H1 (cell line): ENCODE data around the gene TRIM21. TPM values are rescaled to one million over a fixed set of nuclear protein-coding genes. Genes with fewer than 3 reads are reported as not detected.

Experiments used
- CBX5 ChIP-seq: fragments of 300-800, 300-1000 bp; sonication (generic); IDR thresholded peaks from 2 replicates; pipeline ENCODE4 v1.7.1; 2016; ENCODE audit warnings: antibody characterized with exemption, low read length, low read depth
- GABPA ChIP-seq: IDR thresholded peaks from 2 replicates; pipeline ENCODE4 v1.6.1; 2011; ENCODE audit warnings: mild to moderate bottlenecking, low read length, moderate library complexity, borderline replicate concordance; ENCODE audit not compliant: insufficient read depth
- KDM5A ChIP-seq: fragments of 200-600 bp; IDR thresholded peaks from 2 replicates; pipeline ENCODE4 v1.7.1; 2012; ENCODE audit warnings: mild to moderate bottlenecking, low read length, inconsistent platforms, mixed read lengths
- NANOG ChIP-seq: IDR thresholded peaks from 2 replicates; pipeline ENCODE4 v1.6.1; 2011; ENCODE audit warnings: low read length, low read depth, mild to moderate bottlenecking, inconsistent platforms; ENCODE audit not compliant: insufficient read depth, poor library complexity, severe bottlenecking
- RAD21 ChIP-seq, 2 experiments: IDR thresholded peaks in 1 of 2; conservative IDR thresholded peaks in 1 of 2; 2 replicates each; pipeline ENCODE4 v1.6.1; 2011; ENCODE audit warnings: low read depth in 2 of 2, low read length in 2 of 2, improper control_type of control experiment in 1 of 2, inconsistent platforms in 1 of 2, mild to moderate bottlenecking in 1 of 2, moderate library complexity in 1 of 2
- SIRT6 ChIP-seq: IDR thresholded peaks from one replicate; pipeline ENCODE4 v1.7.1; 2012; ENCODE audit warnings: low read length, inconsistent platforms
- TAF7 ChIP-seq: optimal IDR thresholded peaks from 2 replicates; pipeline ENCODE3; 2011; ENCODE audit warnings: low read depth, mild to moderate bottlenecking, inconsistent platforms, low read length, moderate library complexity, borderline replicate concordance
- TCF12 ChIP-seq: IDR thresholded peaks from 2 replicates; pipeline ENCODE4 v1.6.1; 2011; ENCODE audit warnings: low read depth, mild to moderate bottlenecking, low read length
- polyA plus RNA-seq, 7 experiments: library from polyadenylated mRNA; depleted of rRNA in 3 of 7; stranded (reverse) in 5 of 7; unstranded in 2 of 7; fragments of >200 nt in 5 of 7; fragments of 200-250 nt in 2 of 7; gene quantifications; 1 replicate in 5 of 7; 2 replicates in 1 of 7; 4 replicates in 1 of 7; pipeline versions ENCODE4 v1.2.1 to v1.2.3, GENCODE V29; 2011 to 2013; ENCODE audit warnings: missing spikeins in 2 of 7, mixed read lengths in 2 of 7
- total RNA-seq: library from RNA; stranded (reverse); fragmentation: NEBNext Ultra II Directional; extraction: Animal tissue kit (Norgen Biotek cat#: 25700); gene quantifications from 2 replicates; pipeline ENCODE4 v1.2.1, GENCODE V29; 2021
- TF ChIP-seq, protein P1 (sequence below): fragments of 300-600 bp; sonication (generic); IDR thresholded peaks from 2 replicates; pipeline ENCODE4 v1.7.1; 2012; ENCODE audit warnings: low read length, moderate library complexity, mild to moderate bottlenecking, inconsistent platforms; ENCODE audit not compliant: insufficient replicate concordance
- TF ChIP-seq, protein P2 (sequence below): IDR thresholded peaks from 2 replicates; pipeline ENCODE4 v1.6.1; 2012; ENCODE audit warnings: inconsistent platforms

TRIM21 gene
- total and polyA plus RNA-seq, 2 of the 8 experiments (the other 6 are each of a cell fraction or from before 2014, with no cell fraction given): 15.6 to 16.7 TPM

DNA sequence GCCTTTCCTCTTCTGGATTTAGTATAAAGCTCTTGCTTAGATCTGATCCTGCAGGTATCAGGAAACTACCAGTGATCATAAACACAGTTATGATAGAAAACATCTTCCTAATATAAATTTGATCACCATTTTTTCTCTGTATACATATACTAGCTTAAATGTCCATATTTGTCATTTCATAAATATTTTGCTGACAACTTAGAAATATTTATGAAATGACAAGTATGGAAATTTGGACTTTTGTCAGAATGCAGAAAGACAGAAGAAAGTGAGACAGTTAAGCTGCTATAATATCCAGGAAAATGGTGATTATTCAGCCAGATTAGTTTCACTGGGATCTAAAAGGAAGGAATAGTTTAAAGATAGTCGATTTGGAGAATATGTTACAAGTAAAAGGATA is 22.8 kb upstream of the TRIM21 start (continued):
- TF ChIP-seq, protein P1, sequence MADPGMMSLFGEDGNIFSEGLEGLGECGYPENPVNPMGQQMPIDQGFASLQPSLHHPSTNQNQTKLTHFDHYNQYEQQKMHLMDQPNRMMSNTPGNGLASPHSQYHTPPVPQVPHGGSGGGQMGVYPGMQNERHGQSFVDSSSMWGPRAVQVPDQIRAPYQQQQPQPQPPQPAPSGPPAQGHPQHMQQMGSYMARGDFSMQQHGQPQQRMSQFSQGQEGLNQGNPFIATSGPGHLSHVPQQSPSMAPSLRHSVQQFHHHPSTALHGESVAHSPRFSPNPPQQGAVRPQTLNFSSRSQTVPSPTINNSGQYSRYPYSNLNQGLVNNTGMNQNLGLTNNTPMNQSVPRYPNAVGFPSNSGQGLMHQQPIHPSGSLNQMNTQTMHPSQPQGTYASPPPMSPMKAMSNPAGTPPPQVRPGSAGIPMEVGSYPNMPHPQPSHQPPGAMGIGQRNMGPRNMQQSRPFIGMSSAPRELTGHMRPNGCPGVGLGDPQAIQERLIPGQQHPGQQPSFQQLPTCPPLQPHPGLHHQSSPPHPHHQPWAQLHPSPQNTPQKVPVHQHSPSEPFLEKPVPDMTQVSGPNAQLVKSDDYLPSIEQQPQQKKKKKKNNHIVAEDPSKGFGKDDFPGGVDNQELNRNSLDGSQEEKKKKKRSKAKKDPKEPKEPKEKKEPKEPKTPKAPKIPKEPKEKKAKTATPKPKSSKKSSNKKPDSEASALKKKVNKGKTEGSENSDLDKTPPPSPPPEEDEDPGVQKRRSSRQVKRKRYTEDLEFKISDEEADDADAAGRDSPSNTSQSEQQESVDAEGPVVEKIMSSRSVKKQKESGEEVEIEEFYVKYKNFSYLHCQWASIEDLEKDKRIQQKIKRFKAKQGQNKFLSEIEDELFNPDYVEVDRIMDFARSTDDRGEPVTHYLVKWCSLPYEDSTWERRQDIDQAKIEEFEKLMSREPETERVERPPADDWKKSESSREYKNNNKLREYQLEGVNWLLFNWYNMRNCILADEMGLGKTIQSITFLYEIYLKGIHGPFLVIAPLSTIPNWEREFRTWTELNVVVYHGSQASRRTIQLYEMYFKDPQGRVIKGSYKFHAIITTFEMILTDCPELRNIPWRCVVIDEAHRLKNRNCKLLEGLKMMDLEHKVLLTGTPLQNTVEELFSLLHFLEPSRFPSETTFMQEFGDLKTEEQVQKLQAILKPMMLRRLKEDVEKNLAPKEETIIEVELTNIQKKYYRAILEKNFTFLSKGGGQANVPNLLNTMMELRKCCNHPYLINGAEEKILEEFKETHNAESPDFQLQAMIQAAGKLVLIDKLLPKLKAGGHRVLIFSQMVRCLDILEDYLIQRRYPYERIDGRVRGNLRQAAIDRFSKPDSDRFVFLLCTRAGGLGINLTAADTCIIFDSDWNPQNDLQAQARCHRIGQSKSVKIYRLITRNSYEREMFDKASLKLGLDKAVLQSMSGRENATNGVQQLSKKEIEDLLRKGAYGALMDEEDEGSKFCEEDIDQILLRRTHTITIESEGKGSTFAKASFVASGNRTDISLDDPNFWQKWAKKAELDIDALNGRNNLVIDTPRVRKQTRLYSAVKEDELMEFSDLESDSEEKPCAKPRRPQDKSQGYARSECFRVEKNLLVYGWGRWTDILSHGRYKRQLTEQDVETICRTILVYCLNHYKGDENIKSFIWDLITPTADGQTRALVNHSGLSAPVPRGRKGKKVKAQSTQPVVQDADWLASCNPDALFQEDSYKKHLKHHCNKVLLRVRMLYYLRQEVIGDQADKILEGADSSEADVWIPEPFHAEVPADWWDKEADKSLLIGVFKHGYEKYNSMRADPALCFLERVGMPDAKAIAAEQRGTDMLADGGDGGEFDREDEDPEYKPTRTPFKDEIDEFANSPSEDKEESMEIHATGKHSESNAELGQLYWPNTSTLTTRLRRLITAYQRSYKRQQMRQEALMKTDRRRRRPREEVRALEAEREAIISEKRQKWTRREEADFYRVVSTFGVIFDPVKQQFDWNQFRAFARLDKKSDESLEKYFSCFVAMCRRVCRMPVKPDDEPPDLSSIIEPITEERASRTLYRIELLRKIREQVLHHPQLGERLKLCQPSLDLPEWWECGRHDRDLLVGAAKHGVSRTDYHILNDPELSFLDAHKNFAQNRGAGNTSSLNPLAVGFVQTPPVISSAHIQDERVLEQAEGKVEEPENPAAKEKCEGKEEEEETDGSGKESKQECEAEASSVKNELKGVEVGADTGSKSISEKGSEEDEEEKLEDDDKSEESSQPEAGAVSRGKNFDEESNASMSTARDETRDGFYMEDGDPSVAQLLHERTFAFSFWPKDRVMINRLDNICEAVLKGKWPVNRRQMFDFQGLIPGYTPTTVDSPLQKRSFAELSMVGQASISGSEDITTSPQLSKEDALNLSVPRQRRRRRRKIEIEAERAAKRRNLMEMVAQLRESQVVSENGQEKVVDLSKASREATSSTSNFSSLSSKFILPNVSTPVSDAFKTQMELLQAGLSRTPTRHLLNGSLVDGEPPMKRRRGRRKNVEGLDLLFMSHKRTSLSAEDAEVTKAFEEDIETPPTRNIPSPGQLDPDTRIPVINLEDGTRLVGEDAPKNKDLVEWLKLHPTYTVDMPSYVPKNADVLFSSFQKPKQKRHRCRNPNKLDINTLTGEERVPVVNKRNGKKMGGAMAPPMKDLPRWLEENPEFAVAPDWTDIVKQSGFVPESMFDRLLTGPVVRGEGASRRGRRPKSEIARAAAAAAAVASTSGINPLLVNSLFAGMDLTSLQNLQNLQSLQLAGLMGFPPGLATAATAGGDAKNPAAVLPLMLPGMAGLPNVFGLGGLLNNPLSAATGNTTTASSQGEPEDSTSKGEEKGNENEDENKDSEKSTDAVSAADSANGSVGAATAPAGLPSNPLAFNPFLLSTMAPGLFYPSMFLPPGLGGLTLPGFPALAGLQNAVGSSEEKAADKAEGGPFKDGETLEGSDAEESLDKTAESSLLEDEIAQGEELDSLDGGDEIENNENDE: no peak
- TF ChIP-seq TCF12 (no peak), CBX5 (no peak), RAD21 (IDR thresholded peaks at IDR 0.05 in 1 of 2, conservative IDR thresholded peaks at IDR 0.05 in 1 of 2; ENCODE audit: low read depth in 2 of 2, low read length in 2 of 2) (no peak), SIRT6 (no peak), GABPA (no peak), KDM5A (no peak), TAF7 (no peak), NANOG (no peak)
- TF ChIP-seq, protein P2, sequence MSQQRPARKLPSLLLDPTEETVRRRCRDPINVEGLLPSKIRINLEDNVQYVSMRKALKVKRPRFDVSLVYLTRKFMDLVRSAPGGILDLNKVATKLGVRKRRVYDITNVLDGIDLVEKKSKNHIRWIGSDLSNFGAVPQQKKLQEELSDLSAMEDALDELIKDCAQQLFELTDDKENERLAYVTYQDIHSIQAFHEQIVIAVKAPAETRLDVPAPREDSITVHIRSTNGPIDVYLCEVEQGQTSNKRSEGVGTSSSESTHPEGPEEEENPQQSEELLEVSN: no peak
